GM23338 (cell line): ENCODE results near the gene LDLRAD2. TPM values are rescaled to one million over a fixed set of nuclear protein-coding genes. Genes with fewer than 3 reads are reported as not detected.
A peak's percentile ranks its signal among the peaks of the same experiment; 100 is the strongest.

ENCODE experiments used
- ATAC-seq: fragments of 200-7000 bp; cut with Tn5 transposase; 3 replicates; pipeline ENCODE4 v1.9.1; 2020
- DNase-seq: peaks from one replicate; pipeline ENCODE4 v3.0.0-alpha.2; 2015; ENCODE audit warnings: low spot score
- H2AFZ ChIP-seq: fragments of 200-600 bp; sonication (generic); 2 replicates; pipeline ENCODE4 v1.8.0; 2016; ENCODE audit warnings: antibody characterized with exemption, mild to moderate bottlenecking, moderate library complexity
- H3F3A ChIP-seq: fragments of 200-600 bp; sonication (generic); replicated peaks from 2 replicates; pipeline ENCODE4 v1.8.0; 2017; ENCODE audit warnings: antibody characterized with exemption, mixed run types, low read depth
- H3K27ac ChIP-seq: fragments of 200-600 bp; sonication (generic); 2 replicates; pipeline ENCODE4 v1.6.1; 2016; ENCODE audit warnings: low read depth
- H3K27me3 ChIP-seq: fragments of 200-600 bp; sonication (generic); 2 replicates; pipeline ENCODE4 v1.8.0; 2016; ENCODE audit warnings: mild to moderate bottlenecking, mixed run types, moderate library complexity; ENCODE audit not compliant: insufficient read depth
- H3K36me3 ChIP-seq: fragments of 200-600 bp; sonication (generic); 2 replicates; pipeline ENCODE4 v1.8.0; 2016; ENCODE audit warnings: mild to moderate bottlenecking; ENCODE audit not compliant: insufficient read depth
- H3K4me1 ChIP-seq: fragments of 200-600 bp; sonication (generic); 2 replicates; pipeline ENCODE4 v1.8.0; 2016; ENCODE audit warnings: mild to moderate bottlenecking, moderate library complexity; ENCODE audit not compliant: insufficient read depth
- H3K4me2 ChIP-seq: fragments of 200-600 bp; sonication (generic); 2 replicates; pipeline ENCODE4 v1.7.1; 2017; ENCODE audit warnings: mixed run types
- H3K4me3 ChIP-seq: fragments of 200-600 bp; sonication (generic); 2 replicates; pipeline ENCODE4 v1.6.1; 2016; ENCODE audit warnings: mixed run types
- H3K79me2 ChIP-seq: fragments of 200-600 bp; sonication (generic); replicated peaks from 2 replicates; pipeline ENCODE4 v1.8.0; 2017; ENCODE audit warnings: mild to moderate bottlenecking; ENCODE audit not compliant: insufficient read depth
- H3K9me2 ChIP-seq: fragments of 200-600 bp; sonication (generic); 2 replicates; pipeline ENCODE4 v1.8.0; 2017; ENCODE audit not compliant: insufficient read depth
- H4K20me1 ChIP-seq: fragments of 200-600 bp; sonication (generic); replicated peaks from 2 replicates; pipeline ENCODE4 v1.8.0; 2017; ENCODE audit warnings: mild to moderate bottlenecking; ENCODE audit not compliant: insufficient read depth
- H3K27ac Mint-ChIP-seq: 2 replicates; pipeline ENCODE4 v1.8.0; 2020; ENCODE audit warnings: inconsistent platforms, mild to moderate bottlenecking, moderate library complexity, mixed read lengths
- H3K27me3 Mint-ChIP-seq: 3 replicates; pipeline ENCODE4 v1.8.0; 2022; ENCODE audit warnings: low read depth, mild to moderate bottlenecking, moderate library complexity, mixed read lengths, inconsistent platforms; ENCODE audit not compliant: insufficient read depth, poor library complexity
- H3K36me3 Mint-ChIP-seq: 3 replicates; pipeline ENCODE4 v1.8.0; 2021; ENCODE audit warnings: low read depth, mild to moderate bottlenecking, inconsistent platforms, moderate library complexity, mixed read lengths
- H3K4me1 Mint-ChIP-seq: 3 replicates; pipeline ENCODE4 v1.8.0; 2020; ENCODE audit warnings: mild to moderate bottlenecking, inconsistent platforms, mixed read lengths
- H3K4me3 Mint-ChIP-seq: 3 replicates; pipeline ENCODE4 v1.8.0; 2021; ENCODE audit warnings: moderate library complexity, mild to moderate bottlenecking, inconsistent platforms, mixed read lengths
- H3K9me3 Mint-ChIP-seq: 3 replicates; pipeline ENCODE4 v1.8.0; 2020; ENCODE audit warnings: moderate library complexity, mild to moderate bottlenecking, inconsistent platforms, mixed read lengths
- EZH2 ChIP-seq: fragments of 200-600 bp; sonication (generic); IDR thresholded peaks from one replicate; pipeline ENCODE4 v1.8.0; 2017; ENCODE audit warnings: antibody characterized with exemption, mild to moderate bottlenecking, low read depth; ENCODE audit not compliant: unreplicated experiment
- EZH2phosphoT487 ChIP-seq: fragments of 200-600 bp; sonication (generic); IDR thresholded peaks from one replicate; pipeline ENCODE4 v1.8.1; 2018; ENCODE audit warnings: antibody characterized with exemption; ENCODE audit not compliant: unreplicated experiment
- POLR2AphosphoS5 ChIP-seq: IDR thresholded peaks from 2 replicates; pipeline ENCODE4 v1.6.1; 2016; ENCODE audit warnings: antibody characterized with exemption, low read depth
- ZNF114 ChIP-seq: fragments of 250-450 bp; sonication (Bioruptor Pico); IDR thresholded peaks from 2 replicates; pipeline ENCODE4 v1.5.0; 2020; ENCODE audit warnings: mild to moderate bottlenecking, moderate library complexity
- ZNF331 ChIP-seq: fragments of 250-450 bp; sonication (Bioruptor Pico); IDR thresholded peaks from 2 replicates; pipeline ENCODE4 v1.5.0; 2020; ENCODE audit warnings: low read depth, mild to moderate bottlenecking, moderate library complexity
- polyA plus RNA-seq: library from polyadenylated mRNA; unstranded; fragments of >200 nt; fragmentation: Nextera tagmentation; extraction: Ambion mirVana; gene quantifications from 2 replicates; pipeline ENCODE4 v1.2.1, GENCODE V29; 2016
- total RNA-seq: library from RNA; depleted of rRNA; stranded (reverse); fragments of >200 nt; shearing (Covaris generic); gene quantifications from 2 replicates; pipeline ENCODE4 v1.2.3, GENCODE V29; 2014
- TF ChIP-seq, protein P1 (sequence below): fragments of 250-450 bp; sonication (Bioruptor Pico); IDR thresholded peaks from 2 replicates; pipeline ENCODE4 v1.5.0; 2020; ENCODE audit warnings: mild to moderate bottlenecking, moderate library complexity
- TF ChIP-seq, protein P2 (sequence below), 2 experiments: fragments of 200-600 bp in 1 of 2; sonication (generic) in 1 of 2; conservative IDR thresholded peaks; 2 replicates each; pipeline versions ENCODE4 v1.5.1 to v1.6.1; 2016 to 2017; ENCODE audit warnings: antibody characterized with exemption in 2 of 2, low read depth in 2 of 2, mild to moderate bottlenecking in 2 of 2, moderate library complexity in 1 of 2

LDLRAD2 gene
- total and polyA plus RNA-seq, 2 experiments from 2014 or later: 1.6 to 5.8 TPM

DNA sequence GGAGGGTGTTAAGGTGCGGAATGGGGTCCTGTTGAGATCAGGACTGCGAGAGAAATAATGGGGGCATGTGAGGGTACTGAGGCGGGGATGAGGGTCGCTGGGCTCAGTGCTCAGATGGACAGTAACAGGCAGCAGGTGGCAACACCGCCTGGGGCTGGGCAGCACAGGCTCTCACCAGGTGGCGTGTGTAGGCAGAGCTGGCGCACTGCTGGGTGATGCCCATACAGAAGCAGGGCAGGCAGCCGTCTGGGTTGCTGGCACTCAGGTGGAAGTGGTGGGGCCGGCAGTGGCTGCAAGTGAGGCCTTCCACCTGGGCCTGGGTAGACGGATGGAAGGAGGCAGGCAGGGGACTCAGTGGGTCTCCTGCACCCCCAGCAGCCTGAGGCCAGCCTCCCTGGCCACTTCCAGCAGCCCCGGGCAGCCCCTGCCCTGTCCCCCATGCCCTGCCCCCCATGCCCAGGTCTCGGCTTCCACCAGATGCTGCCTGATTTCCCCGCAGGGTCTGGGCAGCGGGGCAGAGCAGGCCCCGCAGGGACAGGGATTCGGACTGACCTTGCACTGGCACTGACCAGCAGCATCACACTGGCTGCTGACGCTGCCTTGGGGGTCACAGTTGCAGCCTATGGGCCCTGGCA, 60.5 kb downstream of the LDLRAD2 start (continued):
- TF ChIP-seq, protein P1, sequence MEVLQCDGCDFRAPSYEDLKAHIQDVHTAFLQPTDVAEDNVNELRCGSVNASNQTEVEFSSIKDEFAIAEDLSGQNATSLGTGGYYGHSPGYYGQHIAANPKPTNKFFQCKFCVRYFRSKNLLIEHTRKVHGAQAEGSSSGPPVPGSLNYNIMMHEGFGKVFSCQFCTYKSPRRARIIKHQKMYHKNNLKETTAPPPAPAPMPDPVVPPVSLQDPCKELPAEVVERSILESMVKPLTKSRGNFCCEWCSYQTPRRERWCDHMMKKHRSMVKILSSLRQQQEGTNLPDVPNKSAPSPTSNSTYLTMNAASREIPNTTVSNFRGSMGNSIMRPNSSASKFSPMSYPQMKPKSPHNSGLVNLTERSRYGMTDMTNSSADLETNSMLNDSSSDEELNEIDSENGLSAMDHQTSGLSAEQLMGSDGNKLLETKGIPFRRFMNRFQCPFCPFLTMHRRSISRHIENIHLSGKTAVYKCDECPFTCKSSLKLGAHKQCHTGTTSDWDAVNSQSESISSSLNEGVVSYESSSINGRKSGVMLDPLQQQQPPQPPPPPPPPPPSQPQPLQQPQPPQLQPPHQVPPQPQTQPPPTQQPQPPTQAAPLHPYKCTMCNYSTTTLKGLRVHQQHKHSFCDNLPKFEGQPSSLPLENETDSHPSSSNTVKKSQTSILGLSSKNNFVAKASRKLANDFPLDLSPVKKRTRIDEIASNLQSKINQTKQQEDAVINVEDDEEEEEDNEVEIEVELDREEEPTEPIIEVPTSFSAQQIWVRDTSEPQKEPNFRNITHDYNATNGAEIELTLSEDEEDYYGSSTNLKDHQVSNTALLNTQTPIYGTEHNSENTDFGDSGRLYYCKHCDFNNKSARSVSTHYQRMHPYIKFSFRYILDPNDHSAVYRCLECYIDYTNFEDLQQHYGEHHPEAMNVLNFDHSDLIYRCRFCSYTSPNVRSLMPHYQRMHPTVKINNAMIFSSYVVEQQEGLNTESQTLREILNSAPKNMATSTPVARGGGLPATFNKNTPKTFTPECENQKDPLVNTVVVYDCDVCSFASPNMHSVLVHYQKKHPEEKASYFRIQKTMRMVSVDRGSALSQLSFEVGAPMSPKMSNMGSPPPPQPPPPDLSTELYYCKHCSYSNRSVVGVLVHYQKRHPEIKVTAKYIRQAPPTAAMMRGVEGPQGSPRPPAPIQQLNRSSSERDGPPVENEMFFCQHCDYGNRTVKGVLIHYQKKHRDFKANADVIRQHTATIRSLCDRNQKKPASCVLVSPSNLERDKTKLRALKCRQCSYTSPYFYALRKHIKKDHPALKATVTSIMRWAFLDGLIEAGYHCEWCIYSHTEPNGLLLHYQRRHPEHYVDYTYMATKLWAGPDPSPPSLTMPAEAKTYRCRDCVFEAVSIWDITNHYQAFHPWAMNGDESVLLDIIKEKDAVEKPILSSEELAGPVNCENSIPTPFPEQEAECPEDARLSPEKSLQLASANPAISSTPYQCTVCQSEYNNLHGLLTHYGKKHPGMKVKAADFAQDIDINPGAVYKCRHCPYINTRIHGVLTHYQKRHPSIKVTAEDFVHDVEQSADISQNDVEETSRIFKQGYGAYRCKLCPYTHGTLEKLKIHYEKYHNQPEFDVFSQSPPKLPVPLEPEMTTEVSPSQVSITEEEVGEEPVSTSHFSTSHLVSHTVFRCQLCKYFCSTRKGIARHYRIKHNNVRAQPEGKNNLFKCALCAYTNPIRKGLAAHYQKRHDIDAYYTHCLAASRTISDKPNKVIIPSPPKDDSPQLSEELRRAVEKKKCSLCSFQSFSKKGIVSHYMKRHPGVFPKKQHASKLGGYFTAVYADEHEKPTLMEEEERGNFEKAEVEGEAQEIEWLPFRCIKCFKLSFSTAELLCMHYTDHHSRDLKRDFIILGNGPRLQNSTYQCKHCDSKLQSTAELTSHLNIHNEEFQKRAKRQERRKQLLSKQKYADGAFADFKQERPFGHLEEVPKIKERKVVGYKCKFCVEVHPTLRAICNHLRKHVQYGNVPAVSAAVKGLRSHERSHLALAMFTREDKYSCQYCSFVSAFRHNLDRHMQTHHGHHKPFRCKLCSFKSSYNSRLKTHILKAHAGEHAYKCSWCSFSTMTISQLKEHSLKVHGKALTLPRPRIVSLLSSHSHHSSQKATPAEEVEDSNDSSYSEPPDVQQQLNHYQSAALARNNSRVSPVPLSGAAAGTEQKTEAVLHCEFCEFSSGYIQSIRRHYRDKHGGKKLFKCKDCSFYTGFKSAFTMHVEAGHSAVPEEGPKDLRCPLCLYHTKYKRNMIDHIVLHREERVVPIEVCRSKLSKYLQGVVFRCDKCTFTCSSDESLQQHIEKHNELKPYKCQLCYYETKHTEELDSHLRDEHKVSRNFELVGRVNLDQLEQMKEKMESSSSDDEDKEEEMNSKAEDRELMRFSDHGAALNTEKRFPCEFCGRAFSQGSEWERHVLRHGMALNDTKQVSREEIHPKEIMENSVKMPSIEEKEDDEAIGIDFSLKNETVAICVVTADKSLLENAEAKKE (CRISPR knock-in tag): no peak
- TF ChIP-seq, protein P2, sequence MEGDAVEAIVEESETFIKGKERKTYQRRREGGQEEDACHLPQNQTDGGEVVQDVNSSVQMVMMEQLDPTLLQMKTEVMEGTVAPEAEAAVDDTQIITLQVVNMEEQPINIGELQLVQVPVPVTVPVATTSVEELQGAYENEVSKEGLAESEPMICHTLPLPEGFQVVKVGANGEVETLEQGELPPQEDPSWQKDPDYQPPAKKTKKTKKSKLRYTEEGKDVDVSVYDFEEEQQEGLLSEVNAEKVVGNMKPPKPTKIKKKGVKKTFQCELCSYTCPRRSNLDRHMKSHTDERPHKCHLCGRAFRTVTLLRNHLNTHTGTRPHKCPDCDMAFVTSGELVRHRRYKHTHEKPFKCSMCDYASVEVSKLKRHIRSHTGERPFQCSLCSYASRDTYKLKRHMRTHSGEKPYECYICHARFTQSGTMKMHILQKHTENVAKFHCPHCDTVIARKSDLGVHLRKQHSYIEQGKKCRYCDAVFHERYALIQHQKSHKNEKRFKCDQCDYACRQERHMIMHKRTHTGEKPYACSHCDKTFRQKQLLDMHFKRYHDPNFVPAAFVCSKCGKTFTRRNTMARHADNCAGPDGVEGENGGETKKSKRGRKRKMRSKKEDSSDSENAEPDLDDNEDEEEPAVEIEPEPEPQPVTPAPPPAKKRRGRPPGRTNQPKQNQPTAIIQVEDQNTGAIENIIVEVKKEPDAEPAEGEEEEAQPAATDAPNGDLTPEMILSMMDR (conservative IDR thresholded peaks at IDR 0.05; ENCODE audit: low read depth in 2 of 2): no peak
- TF ChIP-seq EZH2: no peak
- TF ChIP-seq ZNF114 (CRISPR knock-in tag): no peak

DNA sequence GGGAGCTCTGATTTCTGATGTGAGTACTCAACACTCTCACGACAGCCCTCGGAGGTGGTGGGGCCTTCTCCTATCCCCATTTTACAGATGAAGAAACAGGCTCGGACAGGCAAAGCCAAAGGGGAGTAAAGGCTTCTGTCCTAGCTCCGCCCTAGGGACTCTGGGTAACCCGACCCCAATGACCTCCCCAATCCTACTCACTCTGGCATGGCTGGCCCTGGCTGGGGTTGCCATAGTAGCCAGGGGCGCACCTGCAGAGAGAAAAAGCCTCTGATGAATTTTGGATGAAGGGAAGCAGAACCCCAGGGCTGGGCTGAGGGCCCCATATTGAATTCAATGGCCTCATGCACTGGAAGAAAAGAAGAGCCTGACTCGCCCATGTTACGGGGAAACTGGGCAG, 61.1 kb downstream of the LDLRAD2 start:
- no peaks in the 10 kb centered on the region for H4K20me1 ChIP-seq
- H3K27ac Mint-ChIP-seq: no peak overlapping the region
- H3K4me3 Mint-ChIP-seq: no peak overlapping the region; the same call in 2 of the 3 replicates
- no peaks in the 10 kb centered on the region for H3K27me3 ChIP-seq
- H3K4me1 ChIP-seq: no peaks in the 10 kb centered on the region
- no peak overlapping the region for H2AFZ ChIP-seq
- peaks cover 5% of the 10 kb centered on the region for H3K27me3 Mint-ChIP-seq
- peaks cover 6% of the 10 kb centered on the region for H3K36me3 ChIP-seq
- no peak for DNase-seq
- no peak overlapping the region for H3K4me2 ChIP-seq
- no peaks in the 10 kb centered on the region for H3K9me2 ChIP-seq
- H3K36me3 Mint-ChIP-seq: peaks cover 37% of the 10 kb centered on the region
- peaks cover 8% of the 10 kb centered on the region for H3K4me1 Mint-ChIP-seq
- H3K9me3 Mint-ChIP-seq: no peaks in the 10 kb centered on the region
- 0 out of 2 replicates have a peak overlapping the region, but pooled peaks have one; percentile 45 for H3K27ac ChIP-seq
- no peaks in the 10 kb centered on the region for H3F3A ChIP-seq
- no peak overlapping the region for H3K4me3 ChIP-seq
- no peaks in the 10 kb centered on the region for H3K79me2 ChIP-seq
- ATAC-seq: peak; percentile 73
- TF ChIP-seq EZH2phosphoT487: no peak
- no peak for TF ChIP-seq POLR2AphosphoS5
- no peak for TF ChIP-seq EZH2
- no peak for TF ChIP-seq ZNF331 (CRISPR knock-in tag)
- TF ChIP-seq, protein P1 (CRISPR knock-in tag): no peak
